Trophoblast cell (in vitro differentiated cells and primary cell): Measurements from ENCODE around the gene GAS1.

Experiments used
- DNase-seq, 2 donors: peaks; one replicate each; pipeline ENCODE4 v3.0.0-alpha.2; 2016
- H2AFZ ChIP-seq: 2 replicates; pipeline ENCODE4 v1.6.1; 2013; ENCODE audit warnings: low read length, moderate library complexity, mild to moderate bottlenecking; ENCODE audit not compliant: insufficient read depth, poor library complexity
- H2AK5ac ChIP-seq: 2 replicates; pipeline ENCODE4 v1.6.1; 2013; ENCODE audit warnings: mild to moderate bottlenecking, low read length
- H2BK120ac ChIP-seq: 2 replicates; pipeline ENCODE4 v1.6.1; 2013; ENCODE audit warnings: low read length, mild to moderate bottlenecking, moderate library complexity; ENCODE audit not compliant: insufficient read depth, poor library complexity
- H2BK12ac ChIP-seq: 2 replicates; pipeline ENCODE4 v1.6.1; 2013; ENCODE audit warnings: mild to moderate bottlenecking, low read length, moderate library complexity
- H2BK5ac ChIP-seq: 2 replicates; pipeline ENCODE4 v1.6.1; 2013; ENCODE audit warnings: low read length, low read depth, moderate library complexity, mild to moderate bottlenecking; ENCODE audit not compliant: poor library complexity
- H3K14ac ChIP-seq: 2 replicates; pipeline ENCODE4 v1.6.1; 2013; ENCODE audit warnings: mild to moderate bottlenecking, low read length
- H3K18ac ChIP-seq: 2 replicates; pipeline ENCODE4 v1.6.1; 2013; ENCODE audit warnings: mild to moderate bottlenecking, low read length
- H3K23ac ChIP-seq: 2 replicates; pipeline ENCODE4 v1.6.1; 2013; ENCODE audit warnings: low read length
- H3K27ac ChIP-seq: 2 replicates; pipeline ENCODE4 v1.5.1; 2013; ENCODE audit warnings: low read depth, mild to moderate bottlenecking, inconsistent platforms, low read length, moderate library complexity
- H3K27me3 ChIP-seq: 2 replicates; pipeline ENCODE4 v1.6.1; 2013; ENCODE audit warnings: inconsistent platforms, mild to moderate bottlenecking, low read length, moderate library complexity; ENCODE audit not compliant: insufficient read depth
- H3K36me3 ChIP-seq, 2 experiments: 1 replicate in 1 of 2; 2 replicates in 1 of 2; pipeline ENCODE4 v1.6.1; 2013; ENCODE audit warnings: low read length in 2 of 2, mild to moderate bottlenecking in 2 of 2, moderate library complexity in 1 of 2; ENCODE audit not compliant: insufficient read depth in 2 of 2, control insufficient read depth in 1 of 2
- H3K4ac ChIP-seq: 2 replicates; pipeline ENCODE4 v1.6.1; 2013; ENCODE audit warnings: low read depth, mild to moderate bottlenecking, low read length, moderate library complexity
- H3K4me1 ChIP-seq, 2 experiments: 1 replicate in 1 of 2; 2 replicates in 1 of 2; pipeline ENCODE4 v1.6.1; 2013; ENCODE audit warnings: low read length in 2 of 2, mild to moderate bottlenecking in 2 of 2, moderate library complexity in 1 of 2; ENCODE audit not compliant: insufficient read depth in 2 of 2, control insufficient read depth in 1 of 2
- H3K4me2 ChIP-seq: 2 replicates; pipeline ENCODE4 v1.6.1; 2013; ENCODE audit warnings: inconsistent platforms, mild to moderate bottlenecking, low read length, moderate library complexity
- H3K4me3 ChIP-seq: 2 replicates; pipeline ENCODE4 v1.5.1; 2013; ENCODE audit warnings: mild to moderate bottlenecking, low read depth, low read length, inconsistent platforms
- H3K79me1 ChIP-seq: one replicate; pipeline ENCODE4 v1.6.1; 2013; ENCODE audit warnings: low read length
- H3K79me2 ChIP-seq: 2 replicates; pipeline ENCODE4 v1.6.1; 2013; ENCODE audit warnings: low read length, mild to moderate bottlenecking; ENCODE audit not compliant: control insufficient read depth, insufficient read depth, poor library complexity
- H3K9ac ChIP-seq: 2 replicates; pipeline ENCODE4 v1.6.1; 2013; ENCODE audit warnings: mild to moderate bottlenecking, low read length
- H3K9me3 ChIP-seq: 2 replicates; pipeline ENCODE4 v1.6.1; 2013; ENCODE audit warnings: low read depth, mild to moderate bottlenecking, control low read depth, inconsistent platforms, low read length; ENCODE audit not compliant: insufficient read depth
- H4K12ac ChIP-seq: 2 replicates; pipeline ENCODE4 v1.6.1; 2013; ENCODE audit warnings: low read depth, mild to moderate bottlenecking, low read length, moderate library complexity
- H4K8ac ChIP-seq: 2 replicates; pipeline ENCODE4 v1.6.1; 2013; ENCODE audit warnings: low read depth, mild to moderate bottlenecking, low read length, moderate library complexity
- H4K91ac ChIP-seq: one replicate; pipeline ENCODE4 v1.6.1; 2013; ENCODE audit warnings: low read depth, mild to moderate bottlenecking, low read length, moderate library complexity
- WGBS: extraction: QIAGEN DNeasy Blood & Tissue Kit; methylation state at CpG from one replicate; pipeline ENCODE4 v1.1.7; 2013; ENCODE audit warnings: missing lambda C conversion rate; ENCODE audit not compliant: insufficient read length, insufficient coverage; ENCODE audit errors: extremely low coverage; 5-methylcytosine and 5-hydroxymethylcytosine counted together

The GAS1 gene

DNA sequence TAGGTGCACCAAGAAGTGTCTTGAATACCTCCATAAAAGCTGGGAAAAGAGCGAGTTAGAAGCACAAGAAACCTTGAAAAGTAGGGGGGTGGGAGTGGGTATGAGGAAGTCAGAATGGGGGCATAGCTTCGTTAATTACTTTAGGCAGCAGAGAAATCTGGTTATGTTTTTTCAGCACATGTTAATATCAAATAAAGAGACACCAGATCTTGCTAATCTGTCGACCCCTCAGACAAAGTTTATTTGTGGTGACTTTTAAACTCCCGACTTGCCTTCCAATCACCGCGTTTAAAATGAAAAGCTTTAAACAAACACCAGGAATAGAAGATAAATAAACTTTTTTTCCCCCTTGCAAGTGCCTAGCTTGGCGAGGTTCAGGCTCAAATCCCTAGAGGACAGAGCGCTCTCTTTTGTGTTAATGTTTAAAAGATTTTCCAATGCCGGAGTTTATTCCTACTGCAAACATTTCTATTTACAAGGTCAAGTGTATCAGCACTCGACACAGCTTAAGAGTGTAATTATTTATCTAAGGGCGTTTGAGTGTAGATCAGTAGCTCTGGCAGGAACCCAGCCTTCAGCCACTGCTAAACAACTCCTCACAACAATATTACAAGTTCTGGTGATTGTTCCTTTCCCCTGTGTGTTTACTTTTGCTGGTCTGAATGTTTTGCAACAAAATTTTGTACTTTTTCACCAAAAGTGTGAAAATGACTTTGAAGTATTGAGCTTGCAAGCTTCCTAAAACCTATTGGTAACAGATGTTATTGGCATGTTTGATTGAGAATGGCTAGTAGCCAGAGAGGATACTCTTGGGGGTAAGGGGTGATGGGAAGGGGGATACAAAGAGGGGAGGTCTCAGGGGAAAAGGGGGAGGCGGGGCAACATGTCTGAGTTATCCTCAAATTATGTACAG is 3.8 kb downstream of the GAS1 start:
- no peak overlapping the region for H2BK120ac ChIP-seq
- H3K18ac ChIP-seq: no peak overlapping the region
- H3K9ac ChIP-seq: no peak overlapping the region
- H4K12ac ChIP-seq: no peak overlapping the region
- no peaks in the 10 kb centered on the region for H3K27me3 ChIP-seq
- H3K9me3 ChIP-seq: peaks cover 3% of the 10 kb centered on the region
- no peak overlapping the region for H2AK5ac ChIP-seq
- H2AFZ ChIP-seq: no peak overlapping the region
- H3K4me3 ChIP-seq: no peak overlapping the region
- H3K27ac ChIP-seq: no peak overlapping the region
- no peak overlapping the region for H2BK5ac ChIP-seq
- peaks cover 17% of the 10 kb centered on the region for H3K79me1 ChIP-seq
- H3K14ac ChIP-seq: no peak overlapping the region
- H3K36me3 ChIP-seq: no peaks in the 10 kb centered on the region
- no peaks in the 10 kb centered on the region for H3K4me1 ChIP-seq
- no peak overlapping the region for H4K8ac ChIP-seq
- H3K4me2 ChIP-seq: no peak overlapping the region
- no CpG with 5 or more reads among the region's 12 CpGs for WGBS
- DNase-seq: no peak
- no peak overlapping the region for H3K23ac ChIP-seq
- H3K4ac ChIP-seq: no peak overlapping the region
- peaks cover 17% of the 10 kb centered on the region for H3K79me2 ChIP-seq
- no peak overlapping the region for H4K91ac ChIP-seq
- no peak overlapping the region for H2BK12ac ChIP-seq

DNA sequence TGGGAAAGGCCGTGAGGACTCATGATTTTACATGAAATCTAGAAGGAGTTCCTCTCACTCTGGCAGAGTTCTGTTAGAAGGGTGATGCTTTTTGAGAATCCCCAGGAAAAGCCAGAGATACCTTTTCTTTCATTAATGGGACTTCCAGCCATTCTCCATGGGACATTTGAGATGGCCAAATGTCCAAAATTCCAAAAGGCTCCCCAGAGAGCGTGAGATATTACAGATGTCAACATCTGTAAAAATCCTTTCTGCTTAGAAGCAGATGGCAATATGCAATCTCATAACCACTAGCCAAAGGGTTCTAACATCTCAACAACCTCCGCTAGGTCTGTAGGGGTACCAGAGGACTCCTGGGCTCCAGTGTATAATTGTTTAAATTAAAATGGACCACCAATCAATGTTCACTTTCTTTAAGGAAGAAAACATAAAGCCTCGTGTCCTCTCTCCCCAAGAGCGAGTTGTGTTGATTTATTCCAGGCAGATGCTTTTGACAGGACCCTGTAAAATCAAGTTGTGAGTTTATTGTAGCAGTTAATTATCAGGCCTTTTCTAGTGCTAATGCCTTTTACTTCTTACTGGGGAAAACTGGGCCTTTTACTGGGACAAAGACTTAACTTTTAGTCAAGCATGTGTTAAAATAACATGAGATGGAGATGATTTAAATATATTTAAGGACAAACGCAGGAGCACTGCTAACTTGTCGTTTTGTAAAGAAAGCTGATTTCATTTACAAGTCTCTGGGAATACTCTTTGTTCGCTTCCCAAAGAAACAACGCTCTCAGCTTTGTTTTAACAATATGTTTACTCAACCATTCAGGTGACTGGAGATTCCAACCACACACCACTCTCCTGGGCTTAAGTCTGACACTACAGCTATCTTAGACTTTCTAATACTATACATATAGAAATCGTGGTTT is 4.8 kb downstream of the GAS1 start:
- no peaks in the 10 kb centered on the region for H3K4me1 ChIP-seq
- peaks cover 3% of the 10 kb centered on the region for H3K9me3 ChIP-seq
- no peak overlapping the region for H2BK120ac ChIP-seq
- H2BK12ac ChIP-seq: no peak overlapping the region
- peaks cover 17% of the 10 kb centered on the region for H3K79me1 ChIP-seq
- whole genome bisulfite sequencing: no CpG with 5 or more reads among the region's 10 CpGs
- H3K36me3 ChIP-seq: no peaks in the 10 kb centered on the region
- no peak overlapping the region for H4K12ac ChIP-seq
- no peak overlapping the region for H4K8ac ChIP-seq
- no peak overlapping the region for H2AK5ac ChIP-seq
- H3K23ac ChIP-seq: no peak overlapping the region
- no peak overlapping the region for H3K4ac ChIP-seq
- H2BK5ac ChIP-seq: no peak overlapping the region
- no peak overlapping the region for H3K4me3 ChIP-seq
- H3K27ac ChIP-seq: no peak overlapping the region
- H2AFZ ChIP-seq: no peak overlapping the region
- no peak overlapping the region for H3K9ac ChIP-seq
- H3K79me2 ChIP-seq: peaks cover 17% of the 10 kb centered on the region
- no peak overlapping the region for H4K91ac ChIP-seq
- no peak overlapping the region for H3K14ac ChIP-seq
- no peak for DNase-seq
- H3K18ac ChIP-seq: no peak overlapping the region
- no peaks in the 10 kb centered on the region for H3K27me3 ChIP-seq
- H3K4me2 ChIP-seq: no peak overlapping the region

DNA sequence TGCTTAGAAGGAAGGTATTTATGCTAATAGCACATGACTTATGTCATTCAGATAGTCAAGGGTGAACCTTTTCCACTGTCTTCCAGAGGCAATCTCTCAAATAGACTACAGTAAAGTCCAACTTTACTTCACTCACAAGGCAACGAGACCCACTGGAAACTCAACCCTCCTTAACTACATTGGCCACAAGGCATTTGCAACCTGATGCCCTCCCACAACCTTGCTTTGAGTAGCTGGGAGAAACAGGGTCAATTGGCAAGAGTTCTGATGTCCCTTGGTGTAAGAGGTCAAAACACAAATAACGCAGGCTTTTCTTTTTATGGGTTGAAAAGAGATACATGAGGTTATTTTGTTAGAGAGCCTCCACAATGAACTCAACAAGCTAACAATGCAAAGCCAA is 6.1 kb downstream of the GAS1 start:
- peaks cover 3% of the 10 kb centered on the region for H3K9me3 ChIP-seq
- H3K4ac ChIP-seq: no peak overlapping the region
- H3K79me2 ChIP-seq: peaks cover 10% of the 10 kb centered on the region
- no peak overlapping the region for H4K12ac ChIP-seq
- H4K8ac ChIP-seq: no peak overlapping the region
- no peak overlapping the region for H2AFZ ChIP-seq
- H3K4me1 ChIP-seq: no peaks in the 10 kb centered on the region
- no peaks in the 10 kb centered on the region for H3K36me3 ChIP-seq
- no peak overlapping the region for H4K91ac ChIP-seq
- no peak overlapping the region for H2BK12ac ChIP-seq
- peaks cover 10% of the 10 kb centered on the region for H3K79me1 ChIP-seq
- H2AK5ac ChIP-seq: no peak overlapping the region
- no CpG with 5 or more reads among the region's 2 CpGs for WGBS
- H3K23ac ChIP-seq: no peak overlapping the region
- H3K9ac ChIP-seq: no peak overlapping the region
- H3K4me3 ChIP-seq: no peak overlapping the region
- no peak overlapping the region for H2BK120ac ChIP-seq
- H3K4me2 ChIP-seq: no peak overlapping the region
- DNase-seq: no peak
- H3K27ac ChIP-seq: no peak overlapping the region
- H3K27me3 ChIP-seq: no peaks in the 10 kb centered on the region
- H2BK5ac ChIP-seq: no peak overlapping the region
- H3K18ac ChIP-seq: no peak overlapping the region
- H3K14ac ChIP-seq: no peak overlapping the region

GRCh38 chr9:86940774-86941173 is 6.5 kb downstream of the GAS1 start:
- Histone ChIP-seq H3K27me3 (no peaks in the 10 kb centered on the region), H4K91ac (no peak overlapping the region), H3K9ac (no peak overlapping the region), H3K4me3 (no peak overlapping the region), H3K79me2 (peaks cover 7% of the 10 kb centered on the region), H2BK5ac (no peak overlapping the region), H3K4me2 (no peak overlapping the region), H3K79me1 (peaks cover 6% of the 10 kb centered on the region), H3K18ac (no peak overlapping the region), H4K8ac (no peak overlapping the region), H2AFZ (no peak overlapping the region), H3K9me3 (no peaks in the 10 kb centered on the region), H2BK12ac (no peak overlapping the region), H3K23ac (no peak overlapping the region), H3K14ac (no peak overlapping the region), H2AK5ac (no peak overlapping the region), H2BK120ac (no peak overlapping the region), H3K4me1 (no peaks in the 10 kb centered on the region), H3K36me3 (no peaks in the 10 kb centered on the region), H4K12ac (no peak overlapping the region), H3K4ac (no peak overlapping the region), H3K27ac (no peak overlapping the region)
- no CpG with 5 or more reads among the region's 6 CpGs for WGBS
- no peak for DNase-seq
